NCI-H1694 (cell line): ENCODE measurements around the gene SLC9A9.
A peak's percentile ranks its signal among the peaks of the same experiment; 100 is the strongest.

Source experiments
- DNase-seq: peaks from one replicate; lab custom pipeline; 2025; lab: John Stamatoyannopoulos, UW

SLC9A9 gene

GRCh38 chr3:143843587-143843986 lies 4.7 kb downstream of the SLC9A9 start:
- DNase-seq = no peak

GRCh38 chr3:143840636-143841035 lies 7.6 kb downstream of the SLC9A9 start:
- no peak for DNase-seq

- no peak for DNase-seq
These were observed 8.3 kb downstream of the SLC9A9 start for GRCh38 chr3:143839980-143840379.

- no peak for DNase-seq
These were observed 11.2 kb downstream of the SLC9A9 start for GRCh38 chr3:143837076-143837475.

- no peak for DNase-seq
These were observed 13.0 kb downstream of the SLC9A9 start for GRCh38 chr3:143835312-143835711.

GRCh38 chr3:143832433-143832832 lies 15.8 kb downstream of the SLC9A9 start:
- DNase-seq = no peak

GRCh38 chr3:143831994-143832393 lies 16.3 kb downstream of the SLC9A9 start:
- DNase-seq = no peak

GRCh38 chr3:143831208-143831607 lies 17.1 kb downstream of the SLC9A9 start:
- no peak for DNase-seq

- no peak for DNase-seq
These were observed 17.5 kb downstream of the SLC9A9 start for GRCh38 chr3:143830786-143831185.

- DNase-seq = no peak
These were observed 18.2 kb downstream of the SLC9A9 start for GRCh38 chr3:143830063-143830462.

GRCh38 chr3:143827425-143827824 lies 20.8 kb downstream of the SLC9A9 start:
- no peak for DNase-seq

GRCh38 chr3:143826296-143826695 lies 22.0 kb downstream of the SLC9A9 start:
- no peak for DNase-seq

GRCh38 chr3:143825513-143825912 lies 22.8 kb downstream of the SLC9A9 start:
- DNase-seq = no peak

GRCh38 chr3:143824735-143825385 lies 23.4 kb downstream of the SLC9A9 start:
- DNase-seq = no peak

- DNase-seq = no peak
These were observed 25.5 kb downstream of the SLC9A9 start for GRCh38 chr3:143822798-143823197.

- peak; percentile 35 for DNase-seq
These were observed 25.9 kb downstream of the SLC9A9 start for GRCh38 chr3:143822374-143822773.

- no peak for DNase-seq
These were observed 26.4 kb downstream of the SLC9A9 start for GRCh38 chr3:143821862-143822261.

GRCh38 chr3:143820466-143821221 lies 27.6 kb downstream of the SLC9A9 start:
- no peak for DNase-seq

GRCh38 chr3:143819890-143820289 lies 28.4 kb downstream of the SLC9A9 start:
- no peak for DNase-seq

- DNase-seq = no peak
These were observed 33.8 kb downstream of the SLC9A9 start for GRCh38 chr3:143814443-143814889.

- no peak for DNase-seq
These were observed 35.8 kb downstream of the SLC9A9 start for GRCh38 chr3:143812481-143812880.

- DNase-seq = no peak
These were observed 36.7 kb downstream of the SLC9A9 start for GRCh38 chr3:143811602-143812001.

GRCh38 chr3:143810953-143811265 lies 37.4 kb downstream of the SLC9A9 start:
- no peak for DNase-seq
